Measurements from ENCODE around the gene KDM2A.

- TF ChIP-seq CBFB (CRISPR knock-in tag; IDR thresholded peaks at IDR 0.05), result no peak
- no peak for TF ChIP-seq FOXO4 (CRISPR knock-in tag; conservative IDR thresholded peaks at IDR 0.05)
- no peak for TF ChIP-seq CTCF (CRISPR knock-in tag; IDR thresholded peaks at IDR 0.05)
- no peak for TF ChIP-seq JUNB (CRISPR knock-in tag; IDR thresholded peaks at IDR 0.05; ENCODE audit: borderline replicate concordance)
- no peak for TF ChIP-seq IRF2 (CRISPR knock-in tag; IDR thresholded peaks at IDR 0.05)
- no peak for TF ChIP-seq SIN3A (IDR thresholded peaks at IDR 0.05; ENCODE audit: borderline replicate concordance, low read depth, low read length)
- TF ChIP-seq ATF7 (IDR thresholded peaks at IDR 0.05), result no peak
- no peak for TF ChIP-seq ATF7 (CRISPR knock-in tag; IDR thresholded peaks at IDR 0.05)
- no peak for TF ChIP-seq ARHGAP35 (CRISPR knock-in tag; IDR thresholded peaks at IDR 0.05; ENCODE audit: borderline replicate concordance)
Observed at GRCh38 chr11:67202028-67202427, 83.0 kb downstream of the KDM2A start.
